Liver (tissue), 9 donors: ENCODE results near the gene ADPRS. TPM values are rescaled to one million over a fixed set of nuclear protein-coding genes. Genes with fewer than 3 reads are reported as not detected.

Experiments
- DNase-seq: peaks from one replicate; pipeline ENCODE4 v3.0.0-alpha.2; 2017; ENCODE audit warnings: low spot score
- H3K27ac ChIP-seq, 2 donors: one replicate each; pipeline ENCODE4 v1.7.0; 2013; ENCODE audit warnings: inconsistent platforms in 2 of 2, low read length in 2 of 2, control low read depth in 1 of 2, low read depth in 1 of 2, mild to moderate bottlenecking in 1 of 2
- H3K27me3 ChIP-seq, 4 donors: one replicate each; pipeline versions ENCODE4 v1.6.1 to v1.7.0; 2013; ENCODE audit warnings: low read length in 3 of 4, inconsistent platforms in 1 of 4, mild to moderate bottlenecking in 1 of 4, moderate library complexity in 1 of 4; ENCODE audit not compliant: control insufficient read depth in 4 of 4, insufficient read depth in 4 of 4
- H3K36me3 ChIP-seq, 4 donors: one replicate each; pipeline versions ENCODE4 v1.6.1 to v1.7.0; 2013; ENCODE audit warnings: low read length in 3 of 4, mild to moderate bottlenecking in 3 of 4, low read depth in 1 of 4, moderate library complexity in 1 of 4; ENCODE audit not compliant: control insufficient read depth in 4 of 4, insufficient read depth in 3 of 4
- H3K4me1 ChIP-seq, 4 donors: one replicate each; pipeline versions ENCODE4 v1.6.1 to v1.7.0; 2013; ENCODE audit warnings: low read length in 3 of 4, mild to moderate bottlenecking in 3 of 4, moderate library complexity in 1 of 4; ENCODE audit not compliant: control insufficient read depth in 4 of 4, insufficient read depth in 4 of 4
- H3K4me3 ChIP-seq, 3 donors: one replicate each; pipeline versions ENCODE4 v1.6.1 to v1.7.0; 2013; ENCODE audit warnings: low read length in 3 of 3, control low read depth in 1 of 3, low read depth in 1 of 3, mild to moderate bottlenecking in 1 of 3
- H3K9ac ChIP-seq, 2 donors: one replicate each; pipeline ENCODE4 v1.7.0; 2013; ENCODE audit warnings: low read length in 2 of 2, mild to moderate bottlenecking in 2 of 2, moderate library complexity in 2 of 2, control low read depth in 1 of 2, low read depth in 1 of 2
- H3K9me3 ChIP-seq, 4 donors: one replicate each; pipeline versions ENCODE4 v1.6.1 to v1.7.0; 2013; ENCODE audit warnings: low read length in 3 of 4; ENCODE audit not compliant: control insufficient read depth in 4 of 4
- ATF3 ChIP-seq: IDR thresholded peaks from 2 replicates; pipeline ENCODE4 v1.6.1; 2016; ENCODE audit warnings: antibody characterized with exemption
- EGR1 ChIP-seq, 2 donors: IDR thresholded peaks; 2 replicates each; pipeline ENCODE4 v1.6.1; 2016 to 2018; ENCODE audit warnings: antibody characterized with exemption in 2 of 2, low read depth in 2 of 2
- FOXA2 ChIP-seq: IDR thresholded peaks from 2 replicates; pipeline ENCODE4 v1.6.1; 2016; ENCODE audit warnings: antibody characterized with exemption
- GABPA ChIP-seq, 2 donors: IDR thresholded peaks in 1 of 2; conservative IDR thresholded peaks in 1 of 2; 2 replicates each; pipeline ENCODE4 v1.6.1; 2016; ENCODE audit warnings: antibody characterized with exemption in 2 of 2, mild to moderate bottlenecking in 1 of 2, moderate library complexity in 1 of 2
- HNF4A ChIP-seq, 2 donors: conservative IDR thresholded peaks; 2 replicates each; pipeline ENCODE4 v1.6.1; 2016; ENCODE audit warnings: antibody characterized with exemption in 2 of 2, mild to moderate bottlenecking in 2 of 2
- HNF4G ChIP-seq: IDR thresholded peaks from 2 replicates; pipeline ENCODE4 v1.6.1; 2016; ENCODE audit warnings: antibody characterized with exemption
- JUND ChIP-seq, 2 donors: IDR thresholded peaks; 2 replicates each; pipeline ENCODE4 v1.6.1; 2016; ENCODE audit warnings: antibody characterized with exemption in 2 of 2
- MAX ChIP-seq: IDR thresholded peaks from 2 replicates; pipeline ENCODE4 v1.6.1; 2016; ENCODE audit warnings: antibody characterized with exemption
- NR2F2 ChIP-seq: IDR thresholded peaks from 2 replicates; pipeline ENCODE4 v1.6.1; 2016; ENCODE audit warnings: antibody characterized with exemption
- RAD21 ChIP-seq, 2 donors: IDR thresholded peaks; 2 replicates each; pipeline ENCODE4 v1.6.1; 2016; ENCODE audit warnings: antibody characterized with exemption in 2 of 2, mild to moderate bottlenecking in 2 of 2
- REST ChIP-seq: IDR thresholded peaks from 2 replicates; pipeline ENCODE4 v1.6.1; 2016; ENCODE audit warnings: antibody characterized with exemption, mild to moderate bottlenecking
- RXRA ChIP-seq, 2 donors: IDR thresholded peaks; 2 replicates each; pipeline ENCODE4 v1.6.1; 2017 to 2018; ENCODE audit warnings: antibody characterized with exemption in 2 of 2, mild to moderate bottlenecking in 1 of 2
- SP1 ChIP-seq: IDR thresholded peaks from 2 replicates; pipeline ENCODE4 v1.6.1; 2018; ENCODE audit warnings: antibody characterized with exemption, mild to moderate bottlenecking
- YY1 ChIP-seq: IDR thresholded peaks from 2 replicates; pipeline ENCODE4 v1.6.1; 2016; ENCODE audit warnings: antibody characterized with exemption, mild to moderate bottlenecking
- ZBTB33 ChIP-seq: IDR thresholded peaks from 2 replicates; pipeline ENCODE4 v1.6.1; 2016; ENCODE audit warnings: antibody characterized with exemption
- WGBS: extraction: QIAGEN DNeasy Blood & Tissue Kit; methylation state at CpG from one replicate; pipeline ENCODE4 v1.1.7; 2013; 5-methylcytosine and 5-hydroxymethylcytosine counted together
- polyA plus RNA-seq, 2 donors: library from polyadenylated mRNA; stranded (reverse) in 1 of 2; unstranded in 1 of 2; fragments of 200-250 nt in 1 of 2; fragments of >200 nt in 1 of 2; fragmentation: Nextera tagmentation in 1 of 2; extraction: Ambion mirVana in 1 of 2; gene quantifications; one replicate each; pipeline versions ENCODE4 v1.2.1 to v1.2.3, GENCODE V29; 2013 to 2015
- total RNA-seq, 2 donors: library from RNA; depleted of rRNA; stranded (reverse); fragments of >200 nt; gene quantifications; one replicate each; pipeline ENCODE4 v1.2.3, GENCODE V29; 2014
- donor health status: healthy.
- donor health status: healthy.
- donor health status: healthy.
- donor health status: healthy.
- donor health status: healthy.

ADPRS gene
- total and polyA plus RNA-seq, 4 donors: 9.4 to 13.1 (median 11.0) TPM

- peaks cover 7 to 42% (median 23%) of the 10 kb centered on the region in 4 donors for H3K36me3 ChIP-seq
- no peak overlapping the region for H3K9ac ChIP-seq
- 89% methylated on average over 4 of the region's 4 CpGs for WGBS
- no peaks in the 10 kb centered on the region for H3K9me3 ChIP-seq
- no peaks in the 10 kb centered on the region for H3K27me3 ChIP-seq
- H3K27ac ChIP-seq: no peak overlapping the region
- DNase-seq: no peak
- no peak overlapping the region for H3K4me3 ChIP-seq
- TF ChIP-seq YY1 (no peak), MAX (no peak), RXRA (IDR thresholded peaks at IDR 0.05) (no peak), RAD21 (IDR thresholded peaks at IDR 0.05) (no peak), ZBTB33 (no peak), EGR1 (IDR thresholded peaks at IDR 0.05; ENCODE audit: low read depth in 2 of 2) (no peak)
- H3K4me1 ChIP-seq: peaks cover 6 to 15% (median 11%) of the 10 kb centered on the region in 4 donors
Measured at GRCh38 chr1:36091141-36091540, 2.4 kb downstream of the ADPRS start.

GRCh38 chr1:36091698-36092097, 3.0 kb downstream of the ADPRS start:
- H3K36me3 ChIP-seq: peaks cover 7 to 43% (median 23%) of the 10 kb centered on the region in 4 donors
- peaks cover 6 to 15% (median 11%) of the 10 kb centered on the region in 4 donors for H3K4me1 ChIP-seq

More at GRCh38 chr1:36091698-36092097, 3.0 kb downstream of the ADPRS start:
- Histone ChIP-seq H3K9me3 (no peaks in the 10 kb centered on the region), H3K9ac (no peak overlapping the region), H3K27me3 (no peaks in the 10 kb centered on the region), H3K27ac (no peak overlapping the region), H3K4me3 (no peak overlapping the region)
- 95% methylated on average over 13 of the region's 13 CpGs for WGBS
- DNase-seq: no peak
- TF ChIP-seq SP1 (no peak), JUND (IDR thresholded peaks at IDR 0.05) (no peak), REST (no peak), ATF3 (no peak), HNF4G (no peak), YY1 (no peak), NR2F2 (no peak), HNF4A (conservative IDR thresholded peaks at IDR 0.05) (no peak), GABPA (IDR thresholded peaks at IDR 0.05 in 1 of 2, conservative IDR thresholded peaks at IDR 0.05 in 1 of 2) (no peak), FOXA2 (no peak)
